A204.1 (cell line): ENCODE results near the gene HPN.
"Not testable (repeated sequence)": the region's sequence is repeated elsewhere in the genome, so short reads cannot be mapped to it uniquely, and the experiment has no call there.

Experiments
- FAIRE-seq: peaks from 2 replicates; lab custom pipeline; 2012; peaks lifted over from hg19 to GRCh38; lab: Jason Lieb, UNC

The HPN gene

GRCh38 chr19:35044317-35045117 lies 3.0 kb downstream of the HPN start:
- no peak for FAIRE-seq

DNA sequence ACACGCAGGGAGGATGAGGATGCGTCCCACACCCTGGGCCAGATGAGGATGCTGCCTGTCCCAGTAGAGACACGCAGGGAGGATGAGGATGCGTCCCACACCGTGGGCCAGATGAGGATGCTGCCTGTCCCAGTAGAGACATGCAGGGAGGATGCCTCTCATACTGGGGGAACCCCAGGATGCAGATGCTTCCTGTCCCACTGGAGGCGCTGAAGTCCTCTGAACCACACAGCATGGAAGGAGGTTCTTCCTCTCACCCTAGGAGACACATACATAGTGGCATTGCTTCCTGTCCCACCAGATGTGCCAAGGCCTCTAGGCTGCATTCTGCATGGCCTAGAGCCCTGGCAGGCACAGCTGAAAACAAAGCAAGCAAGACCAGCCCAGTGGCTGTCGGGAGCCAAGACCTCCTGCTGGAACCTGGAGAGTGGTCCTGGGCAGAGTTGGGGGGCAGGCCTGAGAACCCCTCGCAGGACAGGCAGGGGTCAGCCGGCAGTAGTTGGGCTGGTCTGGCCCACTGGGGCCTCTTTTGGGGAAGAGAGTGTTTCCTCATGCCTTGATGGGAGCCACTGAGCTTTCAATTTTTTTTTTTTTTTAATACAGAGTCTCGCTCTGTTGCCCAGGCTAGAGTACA lies 4.3 kb downstream of the HPN start:
- FAIRE-seq: no peak

- no peak for FAIRE-seq
Observed at GRCh38 chr19:35046461-35046860, 4.9 kb downstream of the HPN start.

DNA sequence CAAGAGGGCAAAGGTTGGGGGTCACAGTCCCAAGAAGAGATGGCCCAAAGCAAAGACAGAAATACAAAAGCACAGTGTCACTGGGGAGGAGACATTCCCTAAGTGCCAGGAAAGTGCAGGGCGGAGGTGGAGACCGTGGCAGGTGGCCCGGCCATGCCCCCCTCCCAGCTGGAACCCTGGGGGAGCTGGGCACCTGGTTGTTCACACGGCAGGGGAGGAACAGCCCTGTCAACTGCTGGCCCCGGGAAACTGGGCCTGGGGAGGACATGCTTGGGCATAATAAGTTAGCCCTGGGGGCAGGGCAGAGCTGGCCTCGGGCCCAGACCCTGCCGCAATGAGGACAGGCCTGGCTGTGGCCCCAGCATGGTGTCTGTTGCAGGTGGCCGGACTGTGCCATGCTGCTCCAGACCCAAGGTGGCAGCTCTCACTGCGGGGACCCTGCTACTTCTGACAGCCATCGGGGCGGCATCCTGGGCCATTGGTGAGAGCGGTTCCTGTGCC lies 7.4 kb downstream of the HPN start:
- no peak for FAIRE-seq

GRCh38 chr19:35049456-35049855 lies 7.9 kb downstream of the HPN start:
- FAIRE-seq: no peak

- FAIRE-seq: not testable (repeated sequence)
Observed at GRCh38 chr19:35050662-35051061, 9.1 kb downstream of the HPN start.

- not testable (repeated sequence) for FAIRE-seq
Observed at GRCh38 chr19:35051268-35051667, 9.7 kb downstream of the HPN start.

- no peak for FAIRE-seq
Observed at GRCh38 chr19:35051796-35052195, 10.3 kb downstream of the HPN start.

DNA sequence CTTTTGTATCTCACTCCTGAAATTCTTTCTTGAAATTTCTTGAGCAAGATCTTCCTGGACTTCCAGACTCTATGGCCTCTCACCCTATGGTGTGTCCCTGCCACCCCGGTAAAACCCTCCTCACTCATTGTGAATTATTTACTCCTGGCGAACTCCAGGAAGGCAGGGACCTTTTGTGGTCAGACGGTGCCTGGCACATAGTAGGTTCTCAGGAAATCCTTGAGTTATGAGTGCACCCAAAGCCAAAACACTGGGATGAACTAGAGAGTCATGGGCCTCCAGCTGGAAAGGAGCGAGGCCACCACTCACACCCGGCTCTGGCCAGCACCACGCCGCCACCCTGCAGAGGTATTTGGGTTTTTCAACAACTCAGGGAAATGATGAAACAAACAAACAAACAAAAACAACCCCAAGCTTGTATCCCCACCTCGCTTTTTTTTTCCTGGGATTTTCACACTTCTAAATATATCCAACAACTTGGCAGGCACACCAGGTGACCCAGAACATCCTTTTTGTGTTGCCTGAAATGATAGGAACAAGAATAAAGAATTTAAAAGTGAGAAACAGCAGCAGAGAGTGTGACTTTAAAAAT lies 11.2 kb downstream of the HPN start:
- no peak for FAIRE-seq

GRCh38 chr19:35053667-35054293 lies 12.3 kb downstream of the HPN start:
- no peak for FAIRE-seq

- FAIRE-seq: no peak
Observed at GRCh38 chr19:35054626-35055025, 13.1 kb downstream of the HPN start.

- no peak for FAIRE-seq
Observed at GRCh38 chr19:35055715-35056179, 14.2 kb downstream of the HPN start.

GRCh38 chr19:35056513-35057063 lies 15.1 kb downstream of the HPN start:
- no peak for FAIRE-seq

DNA sequence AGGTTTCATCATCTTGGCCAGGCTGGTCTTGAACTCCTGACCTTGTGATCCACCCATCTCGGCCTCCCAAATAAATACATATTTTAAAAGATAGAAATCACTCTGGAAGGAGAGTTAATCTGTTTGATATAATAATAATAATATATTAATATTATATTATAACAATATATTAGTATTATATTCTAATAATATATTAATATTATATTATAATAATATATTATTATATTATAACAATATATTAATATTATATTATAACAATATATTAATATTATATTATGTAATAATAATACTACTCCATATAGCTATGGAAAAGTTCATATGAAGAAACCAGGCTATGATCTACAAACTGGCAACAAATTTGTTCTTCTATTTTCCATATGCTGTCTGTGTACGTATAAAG lies 16.8 kb downstream of the HPN start:
- FAIRE-seq: peak; percentile 93

DNA sequence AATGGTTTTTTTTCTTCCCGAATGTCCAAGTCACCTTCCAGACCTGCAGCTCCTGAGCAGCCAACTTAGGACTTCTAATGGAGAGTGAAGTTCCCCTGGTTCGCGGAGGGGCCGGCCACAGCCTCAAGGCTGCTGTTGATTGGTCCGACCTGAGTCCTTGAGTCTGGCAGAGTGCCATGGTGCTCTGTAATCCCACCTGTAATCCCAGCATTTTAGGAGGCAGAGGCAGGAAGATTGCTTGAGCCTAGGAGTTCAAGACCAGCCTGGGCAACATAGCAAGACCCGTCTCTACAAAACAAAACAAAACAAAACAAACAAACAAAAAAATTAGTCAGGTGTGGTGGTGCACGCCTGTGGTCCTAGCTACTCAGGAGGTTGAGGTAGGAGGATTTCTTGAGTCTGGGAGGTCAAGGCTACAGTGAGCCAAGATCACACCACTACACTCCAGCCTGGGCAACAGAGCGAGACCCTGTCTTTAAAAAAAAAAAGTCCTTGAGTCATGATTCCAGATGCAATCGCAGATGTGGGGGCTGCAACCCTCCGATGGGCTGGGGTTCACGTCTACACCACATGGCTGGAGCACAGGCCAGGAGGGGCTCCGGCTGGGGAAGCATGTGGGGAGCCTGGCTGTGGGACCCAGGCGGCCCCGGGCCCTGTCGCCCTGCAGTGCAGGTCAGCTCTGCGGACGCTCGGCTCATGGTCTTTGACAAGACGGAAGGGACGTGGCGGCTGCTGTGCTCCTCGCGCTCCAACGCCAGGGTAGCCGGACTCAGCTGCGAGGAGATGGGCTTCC lies 17.7 kb downstream of the HPN start:
- no peak for FAIRE-seq

DNA sequence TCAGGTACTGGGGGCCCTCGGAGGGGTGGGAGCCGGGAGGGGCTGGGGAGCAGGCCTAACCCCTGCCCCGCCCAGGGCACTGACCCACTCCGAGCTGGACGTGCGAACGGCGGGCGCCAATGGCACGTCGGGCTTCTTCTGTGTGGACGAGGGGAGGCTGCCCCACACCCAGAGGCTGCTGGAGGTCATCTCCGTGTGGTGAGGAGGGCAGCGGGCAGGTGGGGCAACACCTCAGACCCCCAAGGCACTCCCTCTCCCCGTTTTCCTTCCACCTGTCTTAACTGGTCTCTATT lies 18.2 kb downstream of the HPN start:
- FAIRE-seq: no peak

DNA sequence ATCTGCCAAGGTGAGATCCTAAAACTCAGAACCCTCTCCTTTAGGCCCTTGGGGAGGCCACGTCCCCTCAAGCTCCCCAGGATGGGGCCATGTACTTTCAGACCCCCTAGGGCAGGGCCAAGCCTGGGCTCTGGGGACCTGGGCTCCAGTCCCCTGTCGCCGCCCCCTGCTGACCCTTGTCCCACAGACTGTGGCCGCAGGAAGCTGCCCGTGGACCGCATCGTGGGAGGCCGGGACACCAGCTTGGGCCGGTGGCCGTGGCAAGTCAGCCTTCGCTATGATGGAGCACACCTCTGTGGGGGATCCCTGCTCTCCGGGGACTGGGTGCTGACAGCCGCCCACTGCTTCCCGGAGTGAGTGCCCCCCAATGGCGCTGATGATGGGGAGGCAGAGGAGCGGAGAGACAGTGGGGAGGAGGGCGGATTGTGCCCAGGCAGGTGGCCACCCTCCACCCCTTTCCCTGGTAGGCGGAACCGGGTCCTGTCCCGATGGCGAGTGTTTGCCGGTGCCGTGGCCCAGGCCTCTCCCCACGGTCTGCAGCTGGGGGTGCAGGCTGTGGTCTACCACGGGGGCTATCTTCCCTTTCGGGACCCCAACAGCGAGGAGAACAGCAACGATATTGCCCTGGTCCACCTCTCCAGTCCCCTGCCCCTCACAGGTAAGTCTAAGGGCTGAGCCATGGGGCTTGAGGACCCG lies 18.8 kb downstream of the HPN start:
- no peak for FAIRE-seq

DNA sequence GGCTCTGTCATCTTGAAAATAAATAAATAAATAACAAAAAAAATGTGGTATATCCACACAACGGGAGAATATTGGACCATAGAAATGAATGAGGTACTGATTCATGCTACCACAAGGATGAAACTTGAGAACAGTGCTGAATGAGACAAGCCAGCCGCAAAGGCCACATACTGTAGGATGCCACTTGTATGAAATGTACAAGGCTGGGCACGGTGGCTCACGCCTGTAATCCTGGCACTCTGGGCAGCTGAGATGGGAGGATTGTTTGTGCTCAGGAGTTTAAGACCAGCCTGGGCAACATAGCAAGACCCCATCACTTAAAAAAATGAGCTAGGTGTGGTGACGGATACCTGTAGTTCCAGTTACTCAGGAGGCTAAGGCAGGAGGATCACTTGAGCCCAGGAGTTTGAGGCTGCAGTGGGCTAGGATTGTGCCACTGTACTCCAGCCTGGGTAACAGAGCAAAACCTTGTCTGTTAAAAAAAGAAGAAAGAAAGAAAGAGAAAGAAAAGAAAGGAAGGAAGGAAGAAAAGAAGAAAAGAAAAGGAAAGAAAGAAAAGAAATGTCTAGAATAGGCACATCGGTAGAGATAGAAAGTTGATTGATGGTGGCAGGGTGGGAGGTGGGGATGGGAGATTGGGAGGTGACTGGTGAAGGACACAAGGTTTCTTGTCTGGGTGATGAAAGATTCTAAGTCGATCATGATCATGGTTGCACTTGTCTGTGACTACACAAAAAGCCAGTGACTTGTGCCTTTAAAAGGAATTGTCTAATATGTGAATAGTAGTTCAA lies 20.3 kb downstream of the HPN start:
- no peak for FAIRE-seq

DNA sequence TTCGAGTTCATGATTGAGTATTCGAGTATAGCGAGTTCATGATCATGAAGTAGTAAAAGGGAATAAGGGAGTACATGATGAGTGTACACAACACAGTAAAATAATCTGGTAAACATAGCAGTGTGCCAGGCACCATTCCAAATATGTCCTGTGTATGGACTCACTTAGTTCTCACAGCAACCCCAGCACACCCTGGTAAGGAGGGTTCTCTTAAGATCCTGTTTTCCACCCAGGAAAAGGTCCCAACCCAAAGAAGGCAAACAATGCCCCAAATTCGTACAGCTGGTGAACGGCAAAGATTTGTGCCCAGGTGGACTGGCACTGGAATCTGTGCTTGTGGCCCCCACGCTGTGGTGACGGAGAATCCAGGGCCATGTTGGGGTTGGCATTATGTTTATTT lies 21.4 kb downstream of the HPN start:
- no peak for FAIRE-seq
